AG04450 (cell line): ENCODE results near the gene EXOSC6. TPM values are rescaled to one million over a fixed set of nuclear protein-coding genes. Genes with fewer than 3 reads are reported as not detected.

Source experiments
- CTCF ChIA-PET: fragments of 300-600, 350-600 bp; formaldehyde crosslinking; extraction: SDS; loops from one replicate; lab custom pipeline; 2022; ENCODE audit warnings: antibody characterized with exemption, inconsistent platforms; lab: Charles Lee
- POLR2A ChIA-PET: fragments of 350-600 bp; formaldehyde crosslinking; extraction: SDS; loops from one replicate; lab custom pipeline; 2021; ENCODE audit warnings: antibody characterized with exemption, inconsistent platforms; lab: Yijun Ruan, JAX
- DNase-seq: peaks from one replicate; pipeline ENCODE4 v3.0.0-alpha.2; 2011; ENCODE audit warnings: low read depth, low spot score
- H3K27ac ChIP-seq: one replicate; pipeline ENCODE4 v1.5.1; 2012; ENCODE audit warnings: low read depth, low read length, control low read depth
- H3K27me3 ChIP-seq: one replicate; pipeline ENCODE4 v1.6.0; 2012; ENCODE audit warnings: low read length; ENCODE audit not compliant: control insufficient read depth, insufficient read depth
- H3K4me3 ChIP-seq: 2 replicates; pipeline ENCODE4 v1.5.1; 2011; ENCODE audit warnings: mild to moderate bottlenecking, low read depth, low read length, control low read depth
- H3K9me3 ChIP-seq: 2 replicates; pipeline ENCODE4 v1.5.1; 2012; ENCODE audit warnings: low read length; ENCODE audit not compliant: control insufficient read depth, insufficient read depth
- polyA minus RNA-seq: library from RNA; depleted of rRNA, polyadenylated mRNA; stranded (reverse); fragments of >200 nt; gene quantifications from 2 replicates; pipeline ENCODE4 v1.2.3, GENCODE V29; 2011; rRNA and poly(A)+ RNA removed
- polyA plus RNA-seq: library from polyadenylated mRNA; depleted of rRNA; stranded (reverse); fragments of >200 nt; gene quantifications from 2 replicates; pipeline ENCODE4 v1.2.3, GENCODE V29; 2011; rRNA removed
- TF ChIP-seq, protein P1 (sequence below): IDR thresholded peaks from 2 replicates; pipeline ENCODE4 v1.5.1; 2011; ENCODE audit warnings: low read depth, low read length, control low read depth, inconsistent platforms

The EXOSC6 gene
- 7.4 and 8.5 TPM in 2 replicates for polyA plus RNA-seq
- polyA minus RNA-seq, result 10.7 and 12.6 TPM in 2 replicates

DNA sequence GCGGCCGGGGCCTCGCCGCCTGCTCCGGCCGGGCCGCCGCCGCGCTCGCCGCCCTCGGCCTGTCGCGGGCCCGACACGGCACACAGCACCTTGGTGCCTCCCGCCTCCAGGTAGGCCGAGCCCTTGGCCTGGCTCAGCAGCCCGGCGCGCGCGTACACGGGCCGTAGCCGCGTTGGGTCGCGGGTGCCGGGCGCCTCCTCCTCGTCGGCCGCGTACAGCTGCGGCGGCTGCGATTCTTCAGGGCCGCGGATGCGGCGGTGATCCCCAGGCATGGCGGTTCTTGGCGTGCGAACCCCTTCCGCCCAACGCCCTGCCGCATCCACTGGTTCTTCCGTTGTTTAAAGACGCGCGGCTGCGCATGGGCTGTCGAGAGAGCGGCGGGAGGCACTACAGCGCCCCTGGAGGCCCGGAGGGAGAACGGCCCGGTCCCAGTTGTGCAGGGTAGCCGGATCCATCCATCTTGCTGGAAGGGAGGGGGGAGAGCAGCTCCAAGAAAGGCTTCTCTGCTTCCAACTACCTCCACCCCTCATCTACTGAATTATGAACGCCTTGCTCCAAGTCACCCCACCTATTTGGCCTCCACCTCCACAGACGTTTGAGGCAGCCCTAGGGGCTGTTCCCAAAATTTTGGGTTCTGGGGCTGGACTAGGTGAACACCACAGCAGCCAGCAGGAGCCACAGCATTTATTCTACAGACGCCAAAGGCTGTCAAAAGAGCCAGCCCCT lies at the start of gene EXOSC6:
TSS of gene EXOSC6 (minus strand) at position 312 of the 726 bp plus-strand sequence. CDS start at position 272, 40 bp downstream.
- H3K27ac ChIP-seq, result no peak within 1 kb of the TSS
- peak within 1 kb of the TSS; percentile 58 for H3K4me3 ChIP-seq
- CTCF ChIA-PET, result interaction anchor here (0.6 to 5.1 kb wide), 8 partner anchors 8 to 101 kb away, joined by 3 to 46 read pairs (median 4); no protein-coding TSS in a partner anchor
- POLR2A ChIA-PET, result interaction anchor here (2.2 kb wide), 1 partner anchor 37 kb away, joined by 8 read pairs; the partner anchor contains the start of gene AARS1
- H3K9me3 ChIP-seq, result no peaks in the 10 kb centered on the region; the same call in 1 of the 2 replicates
- peak; percentile 69 for DNase-seq
- TF ChIP-seq, protein P1, sequence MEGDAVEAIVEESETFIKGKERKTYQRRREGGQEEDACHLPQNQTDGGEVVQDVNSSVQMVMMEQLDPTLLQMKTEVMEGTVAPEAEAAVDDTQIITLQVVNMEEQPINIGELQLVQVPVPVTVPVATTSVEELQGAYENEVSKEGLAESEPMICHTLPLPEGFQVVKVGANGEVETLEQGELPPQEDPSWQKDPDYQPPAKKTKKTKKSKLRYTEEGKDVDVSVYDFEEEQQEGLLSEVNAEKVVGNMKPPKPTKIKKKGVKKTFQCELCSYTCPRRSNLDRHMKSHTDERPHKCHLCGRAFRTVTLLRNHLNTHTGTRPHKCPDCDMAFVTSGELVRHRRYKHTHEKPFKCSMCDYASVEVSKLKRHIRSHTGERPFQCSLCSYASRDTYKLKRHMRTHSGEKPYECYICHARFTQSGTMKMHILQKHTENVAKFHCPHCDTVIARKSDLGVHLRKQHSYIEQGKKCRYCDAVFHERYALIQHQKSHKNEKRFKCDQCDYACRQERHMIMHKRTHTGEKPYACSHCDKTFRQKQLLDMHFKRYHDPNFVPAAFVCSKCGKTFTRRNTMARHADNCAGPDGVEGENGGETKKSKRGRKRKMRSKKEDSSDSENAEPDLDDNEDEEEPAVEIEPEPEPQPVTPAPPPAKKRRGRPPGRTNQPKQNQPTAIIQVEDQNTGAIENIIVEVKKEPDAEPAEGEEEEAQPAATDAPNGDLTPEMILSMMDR, result peak; percentile 91
- no peaks in the 10 kb centered on the region for H3K27me3 ChIP-seq

DNA sequence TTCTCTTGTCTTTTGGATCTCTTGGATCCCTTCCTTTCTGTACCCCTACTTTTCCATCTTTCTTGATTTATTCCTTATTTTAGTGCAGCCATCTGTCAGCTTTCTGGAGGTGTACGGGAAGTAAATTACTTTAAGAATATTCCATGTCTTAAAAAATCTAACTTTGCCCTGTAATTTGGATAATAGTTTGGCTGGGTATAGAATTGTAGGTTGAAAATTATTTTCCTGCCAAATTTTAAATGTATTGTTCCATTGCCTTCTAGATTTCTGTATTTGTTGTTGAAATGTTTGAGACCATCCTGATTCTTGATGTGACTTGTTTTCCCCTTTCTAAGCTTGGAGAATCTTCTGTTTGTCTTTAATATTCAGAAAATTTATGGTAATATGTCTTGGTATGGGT lies 49.4 kb upstream of the EXOSC6 start:
- no peak for DNase-seq
- CTCF ChIA-PET, result interaction anchor here (0.6 kb wide), 1 partner anchor 46 kb away, joined by 5 read pairs; no protein-coding TSS in a partner anchor
- no peaks in the 10 kb centered on the region for H3K27me3 ChIP-seq
- H3K9me3 ChIP-seq, result peaks cover 7% of the 10 kb centered on the region
- no peak overlapping the region for H3K27ac ChIP-seq
- POLR2A ChIA-PET, result no interaction called here
- no peak overlapping the region for H3K4me3 ChIP-seq
- TF ChIP-seq, protein P1, result no peak

DNA sequence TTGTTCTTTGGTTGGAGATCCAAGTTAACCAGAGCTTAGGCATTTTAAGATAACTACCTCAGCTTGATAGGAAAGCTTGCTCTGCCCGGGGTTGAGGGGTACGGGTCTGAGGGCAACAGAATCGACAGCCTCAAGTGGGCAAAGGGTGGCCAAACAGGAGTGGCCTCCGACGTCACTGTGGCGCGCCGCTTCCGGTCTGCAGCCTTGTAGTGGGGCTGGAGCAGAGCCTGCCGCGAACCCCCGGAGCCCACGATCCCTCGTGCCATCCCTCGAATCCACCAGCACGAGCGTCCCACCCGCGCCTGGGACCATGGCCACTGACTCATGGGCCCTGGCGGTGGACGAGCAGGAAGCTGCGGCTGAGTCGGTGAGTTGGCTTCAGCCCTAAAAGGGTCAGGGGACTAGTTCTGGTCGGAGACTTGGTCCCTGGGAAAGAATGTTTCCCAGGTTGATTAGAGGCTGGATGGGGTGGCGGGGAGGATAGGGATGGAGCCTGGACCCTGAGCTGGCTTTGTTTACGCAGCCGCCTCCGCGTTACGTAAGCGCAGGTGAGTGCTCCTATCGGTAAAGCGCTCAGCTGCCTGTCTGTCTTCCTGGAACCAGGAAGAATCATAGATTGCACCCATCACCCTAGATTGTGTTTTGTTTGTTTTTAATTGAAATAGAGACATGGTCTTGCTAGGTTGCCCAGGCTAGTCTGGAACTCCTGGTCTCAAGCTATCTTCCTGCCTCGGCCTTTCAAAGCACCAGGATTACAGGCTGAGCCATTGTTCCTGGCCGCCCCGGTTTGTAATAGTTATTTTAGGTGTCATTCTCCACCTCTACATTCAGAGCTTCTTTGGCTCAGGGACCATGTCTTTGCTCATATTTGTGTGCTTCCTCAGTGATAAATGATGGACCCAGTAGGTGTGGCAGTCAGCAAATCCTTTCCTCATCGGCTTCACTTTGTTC lies 47.5 kb upstream of the EXOSC6 start, which contains the start of gene DDX19B:
TSS of gene DDX19B (plus strand) at position 199 of the 951 bp plus-strand sequence. CDS start at position 311, 112 bp downstream.
- Histone ChIP-seq H3K4me3 (peak within 1 kb of the TSS; percentile 96), H3K27me3 (no peaks in the 10 kb centered on the region), H3K27ac (peak within 1 kb of the TSS; percentile 90), H3K9me3 (peaks cover 12% of the 10 kb centered on the region)
- ChIA-PET CTCF (interaction anchor here (1.3 kb wide), 1 partner anchor 81 kb away, joined by 3 read pairs; no protein-coding TSS in a partner anchor), POLR2A (interaction anchor here (0.7 to 2.1 kb wide), 2 partner anchors 10 to 183 kb away, joined by 4 to 10 read pairs; partner anchors contain the start of gene AARS1)
- TF ChIP-seq, protein P1, result peak; percentile 3; the same call in 1 of the 2 replicates
- DNase-seq, result no peak

DNA sequence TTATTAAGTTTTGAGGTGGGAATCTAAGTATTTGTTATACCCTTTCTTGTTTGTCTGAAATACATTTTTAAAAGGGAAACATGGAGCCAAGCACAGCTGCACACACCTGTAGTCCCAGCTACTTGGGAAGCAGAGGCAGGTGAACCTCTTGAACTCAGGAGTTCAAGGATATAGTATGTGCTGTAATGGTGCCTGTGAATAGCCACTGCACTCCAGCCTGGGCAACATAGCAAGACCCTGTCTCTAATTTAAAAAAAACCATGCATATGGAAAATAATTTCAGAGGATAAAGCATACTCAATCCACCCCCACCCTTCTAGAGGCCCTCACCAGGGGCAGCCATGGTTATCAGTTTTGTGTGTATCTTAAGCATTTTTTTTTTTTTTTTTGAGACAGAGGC lies 43.9 kb upstream of the EXOSC6 start:
- CTCF ChIA-PET, result no interaction called here
- no peaks in the 10 kb centered on the region for H3K27me3 ChIP-seq
- DNase-seq, result no peak
- no peak overlapping the region for H3K27ac ChIP-seq
- TF ChIP-seq, protein P1, result no peak
- H3K4me3 ChIP-seq, result no peak overlapping the region
- H3K9me3 ChIP-seq, result peaks cover 14% of the 10 kb centered on the region
- POLR2A ChIA-PET, result interaction anchor here (0.7 kb wide), 1 partner anchor 38 kb away, joined by 7 read pairs; no protein-coding TSS in a partner anchor
